ENCODE data around the gene TNFRSF18.

TNFRSF18 gene

GRCh38 chr1:1234180-1234808 lies 27.9 kb upstream of the TNFRSF18 start:
- Mint-ChIP-seq H3K4me3 (peak overlapping the region; percentile 71), H3K9me3 (no peaks in the 10 kb centered on the region), H3K27ac (no peak overlapping the region), H3K36me3 (peaks cover 23% of the 10 kb centered on the region), H3K4me1 (peaks cover 64% of the 10 kb centered on the region), H3K27me3 (peaks cover 10% of the 10 kb centered on the region)
- ATAC-seq, result no peak

DNA sequence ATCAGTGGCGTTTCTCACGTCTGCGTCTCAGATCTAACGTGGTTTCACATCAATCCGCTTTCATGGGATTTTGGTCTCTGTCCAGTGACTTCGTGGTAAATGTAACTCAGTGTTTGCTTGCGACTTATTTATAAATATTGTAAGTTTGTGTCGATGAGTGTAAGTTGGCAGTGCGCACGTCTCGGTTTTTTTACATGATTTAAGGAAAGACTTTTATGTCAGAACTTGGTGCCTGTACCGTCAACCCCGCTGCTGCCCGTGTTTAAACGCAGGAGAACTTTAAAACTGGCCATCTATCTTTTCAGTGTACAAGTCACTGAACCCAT lies 27.1 kb upstream of the TNFRSF18 start:
- ATAC-seq, result no peak
- H3K36me3 Mint-ChIP-seq, result peaks cover 25% of the 10 kb centered on the region
- peak overlapping the region; percentile 63 for H3K27ac Mint-ChIP-seq
- H3K4me1 Mint-ChIP-seq, result peaks cover 61% of the 10 kb centered on the region
- no peaks in the 10 kb centered on the region for H3K9me3 Mint-ChIP-seq
- H3K4me3 Mint-ChIP-seq, result peak overlapping the region; percentile 71
- H3K27me3 Mint-ChIP-seq, result peaks cover 6% of the 10 kb centered on the region

- no peaks in the 10 kb centered on the region for H3K9me3 Mint-ChIP-seq
- peak overlapping the region; percentile 63 for H3K27ac Mint-ChIP-seq
- H3K36me3 Mint-ChIP-seq, result peaks cover 25% of the 10 kb centered on the region
- peaks cover under 1% of the 10 kb centered on the region for H3K27me3 Mint-ChIP-seq
- H3K4me3 Mint-ChIP-seq, result peak overlapping the region; percentile 71
- peaks cover 55% of the 10 kb centered on the region for H3K4me1 Mint-ChIP-seq
- peak; percentile 0 for ATAC-seq
These were observed 26.6 kb upstream of the TNFRSF18 start for GRCh38 chr1:1232796-1233566.

GRCh38 chr1:1232208-1232795 lies 25.9 kb upstream of the TNFRSF18 start, which contains the start of gene B3GALT6:
Gene B3GALT6 (plus strand): TSS chr1:1232237. CDS start chr1:1232279, 42 bp downstream.
- peaks cover 25% of the 10 kb centered on the region for H3K36me3 Mint-ChIP-seq
- H3K27me3 Mint-ChIP-seq, result no peaks in the 10 kb centered on the region

GRCh38 chr1:1231400-1232207 lies 25.2 kb upstream of the TNFRSF18 start, which contains the start of gene SDF4:
Gene SDF4 (minus strand): TSS chr1:1232001. CDS start chr1:1228772, 3,229 bp downstream.
- H3K4me3 Mint-ChIP-seq, result peak within 1 kb of the TSS; percentile 91
- ATAC-seq, result peak; percentile 97
- H3K36me3 Mint-ChIP-seq, result peaks cover 25% of the 10 kb centered on the region
- no peaks in the 10 kb centered on the region for H3K9me3 Mint-ChIP-seq
- peaks cover 43% of the 10 kb centered on the region for H3K4me1 Mint-ChIP-seq
- peak within 1 kb of the TSS; percentile 83 for H3K27ac Mint-ChIP-seq
- H3K27me3 Mint-ChIP-seq, result no peaks in the 10 kb centered on the region

More at GRCh38 chr1:1232208-1232795, 25.9 kb upstream of the TNFRSF18 start, which contains the start of gene B3GALT6:
- peak within 1 kb of the TSS; percentile 83 for H3K27ac Mint-ChIP-seq
- H3K4me3 Mint-ChIP-seq, result peak within 1 kb of the TSS; percentile 91
- no peaks in the 10 kb centered on the region for H3K9me3 Mint-ChIP-seq
- peaks cover 48% of the 10 kb centered on the region for H3K4me1 Mint-ChIP-seq
- ATAC-seq, result no peak

DNA sequence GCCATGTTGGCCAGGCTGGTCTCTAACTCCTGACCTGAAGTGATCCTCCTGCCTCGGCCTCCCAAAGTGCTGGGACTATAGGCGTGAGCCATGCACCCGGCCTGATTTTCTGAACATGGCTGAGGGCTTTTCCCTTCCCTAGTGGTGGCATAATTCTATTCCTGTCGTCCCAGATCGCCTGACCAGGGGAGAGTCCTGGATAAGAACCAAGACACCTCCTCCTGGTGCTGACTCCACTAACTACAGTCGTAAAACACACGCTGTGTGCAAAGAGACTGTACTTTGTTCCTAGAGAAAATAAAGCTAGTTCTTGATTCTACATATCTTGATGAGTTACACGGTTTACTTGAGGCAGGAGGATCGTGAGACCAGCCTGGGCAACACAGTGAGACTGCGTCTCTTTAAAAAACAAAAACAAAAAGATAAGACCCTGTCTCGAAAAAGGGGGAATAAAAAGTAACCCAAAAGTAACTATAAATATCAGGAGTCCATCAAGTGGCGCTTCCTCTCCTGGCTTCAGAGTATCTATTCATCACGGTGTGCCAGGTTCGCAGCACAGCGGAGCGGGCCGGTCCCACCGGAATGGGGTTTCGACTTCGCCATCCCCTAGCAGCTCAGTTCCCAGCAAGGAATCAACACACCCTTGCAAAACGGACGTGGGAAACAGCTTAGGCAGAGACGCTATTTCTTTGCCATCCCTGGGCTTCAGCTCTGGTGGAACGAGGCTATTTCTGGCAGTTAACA lies 24.4 kb upstream of the TNFRSF18 start:
- ATAC-seq, result no peak
- Mint-ChIP-seq H3K9me3 (no peaks in the 10 kb centered on the region), H3K36me3 (peaks cover 30% of the 10 kb centered on the region), H3K27ac (peak overlapping the region; percentile 83), H3K27me3 (no peaks in the 10 kb centered on the region), H3K4me1 (peaks cover 47% of the 10 kb centered on the region), H3K4me3 (peak overlapping the region; percentile 91)

- Mint-ChIP-seq H3K9me3 (no peaks in the 10 kb centered on the region), H3K4me1 (peaks cover 49% of the 10 kb centered on the region), H3K27ac (no peak overlapping the region), H3K27me3 (no peaks in the 10 kb centered on the region), H3K36me3 (peaks cover 36% of the 10 kb centered on the region), H3K4me3 (peak overlapping the region; percentile 38)
- no peak for ATAC-seq
These were observed 23.4 kb upstream of the TNFRSF18 start for GRCh38 chr1:1229770-1230169.

DNA sequence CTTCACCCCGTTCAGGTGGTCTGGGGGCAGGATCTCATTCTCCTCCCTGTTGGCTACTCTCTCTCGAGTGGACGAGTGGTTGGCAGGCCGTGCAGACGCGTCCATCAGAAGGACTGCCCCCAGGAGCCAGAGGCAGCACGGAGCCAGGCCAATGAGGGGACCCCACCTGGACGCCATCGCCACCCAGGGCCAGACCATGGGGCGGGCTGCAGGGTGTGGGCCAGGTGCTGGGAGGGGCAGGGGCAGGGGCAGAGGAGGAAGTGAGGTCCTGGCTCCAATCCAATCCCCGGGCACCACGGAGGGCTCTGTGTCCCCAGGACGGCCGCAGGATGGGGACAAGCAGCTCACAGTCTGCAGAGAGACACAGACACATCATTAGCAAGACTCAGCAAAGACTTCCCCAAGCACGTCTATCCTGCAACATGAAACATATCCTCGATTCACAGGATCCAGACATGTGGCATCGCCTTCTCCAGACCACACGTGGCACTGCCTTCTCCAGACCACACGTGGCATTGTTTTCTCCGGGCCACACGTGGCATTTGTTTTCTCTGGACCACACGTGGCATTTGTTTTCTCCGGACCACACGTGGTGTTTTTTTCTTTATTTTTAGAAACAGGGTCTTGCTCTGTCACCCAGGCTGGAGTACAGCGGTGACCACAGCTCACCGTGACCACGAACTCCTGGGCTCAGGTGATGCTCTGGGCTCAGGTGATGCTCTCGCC lies 22.4 kb upstream of the TNFRSF18 start:
- no peak overlapping the region for H3K27ac Mint-ChIP-seq
- H3K4me3 Mint-ChIP-seq, result no peak overlapping the region
- no peaks in the 10 kb centered on the region for H3K27me3 Mint-ChIP-seq
- H3K4me1 Mint-ChIP-seq, result peaks cover 39% of the 10 kb centered on the region
- H3K36me3 Mint-ChIP-seq, result peaks cover 36% of the 10 kb centered on the region
- no peak for ATAC-seq
- H3K9me3 Mint-ChIP-seq, result no peaks in the 10 kb centered on the region

DNA sequence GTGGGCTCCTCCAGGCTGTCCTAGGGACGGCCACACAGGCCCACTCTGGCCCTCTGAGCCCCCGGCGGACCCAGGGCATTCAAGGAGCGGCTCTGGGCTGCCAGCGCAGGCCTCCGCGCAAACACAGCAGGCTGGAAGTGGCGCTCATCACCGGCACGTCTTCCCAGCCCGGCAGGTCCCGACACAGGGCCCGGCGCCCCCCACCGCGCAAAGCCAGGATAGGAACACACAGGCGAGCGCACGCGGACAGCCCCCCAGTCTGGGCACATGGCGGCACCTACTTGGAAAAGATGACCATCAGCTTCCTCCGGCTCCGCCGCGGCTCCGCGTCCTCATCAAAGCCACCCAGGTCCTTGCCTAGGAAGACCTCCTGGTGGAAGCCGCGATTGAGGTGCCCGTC lies 21.8 kb upstream of the TNFRSF18 start:
- H3K27me3 Mint-ChIP-seq, result no peaks in the 10 kb centered on the region
- no peaks in the 10 kb centered on the region for H3K9me3 Mint-ChIP-seq
- no peak overlapping the region for H3K27ac Mint-ChIP-seq
- H3K36me3 Mint-ChIP-seq, result peaks cover 38% of the 10 kb centered on the region
- peaks cover 34% of the 10 kb centered on the region for H3K4me1 Mint-ChIP-seq
- ATAC-seq, result no peak
- H3K4me3 Mint-ChIP-seq, result no peak overlapping the region

GRCh38 chr1:1227386-1227785 lies 21.0 kb upstream of the TNFRSF18 start:
- Mint-ChIP-seq H3K4me1 (peaks cover 30% of the 10 kb centered on the region), H3K4me3 (no peak overlapping the region), H3K27ac (no peak overlapping the region), H3K9me3 (no peaks in the 10 kb centered on the region), H3K36me3 (peaks cover 46% of the 10 kb centered on the region), H3K27me3 (no peaks in the 10 kb centered on the region)
- no peak for ATAC-seq

GRCh38 chr1:1226566-1227362 lies 20.4 kb upstream of the TNFRSF18 start:
- Mint-ChIP-seq H3K27ac (no peak overlapping the region), H3K4me3 (no peak overlapping the region), H3K9me3 (no peaks in the 10 kb centered on the region), H3K4me1 (peaks cover 30% of the 10 kb centered on the region), H3K36me3 (peaks cover 49% of the 10 kb centered on the region), H3K27me3 (no peaks in the 10 kb centered on the region)
- no peak for ATAC-seq

DNA sequence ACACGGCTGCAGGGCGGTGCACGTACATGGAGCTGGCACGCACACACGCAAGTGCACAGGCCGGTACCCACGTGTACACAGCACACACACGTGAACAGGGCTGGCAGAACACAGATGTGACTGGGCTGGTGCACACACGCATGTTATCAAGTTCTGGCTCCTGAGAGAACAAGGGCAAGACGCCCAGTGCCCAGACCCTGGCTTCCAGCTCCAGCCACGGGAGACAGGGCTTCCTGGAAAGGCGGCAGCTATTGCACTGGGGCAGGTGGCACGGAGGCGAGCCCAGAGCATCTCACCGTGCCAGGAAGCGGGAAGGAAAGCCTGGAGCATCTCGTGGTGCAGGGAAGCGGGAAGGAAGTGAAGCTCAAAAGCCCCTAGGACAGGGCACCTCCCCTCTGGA lies 19.5 kb upstream of the TNFRSF18 start:
- ATAC-seq, result no peak
- Mint-ChIP-seq H3K36me3 (peaks cover 54% of the 10 kb centered on the region), H3K27me3 (no peaks in the 10 kb centered on the region), H3K27ac (no peak overlapping the region), H3K4me3 (no peak overlapping the region), H3K4me1 (peaks cover 28% of the 10 kb centered on the region), H3K9me3 (no peaks in the 10 kb centered on the region)

- no peaks in the 10 kb centered on the region for H3K9me3 Mint-ChIP-seq
- no peak overlapping the region for H3K4me3 Mint-ChIP-seq
- no peak overlapping the region for H3K27ac Mint-ChIP-seq
- H3K27me3 Mint-ChIP-seq, result no peaks in the 10 kb centered on the region
- peaks cover 23% of the 10 kb centered on the region for H3K4me1 Mint-ChIP-seq
- peaks cover 60% of the 10 kb centered on the region for H3K36me3 Mint-ChIP-seq
- no peak for ATAC-seq
These were observed 18.9 kb upstream of the TNFRSF18 start for GRCh38 chr1:1225238-1225845.
